SH-SY5Y (cell line): Measurements from ENCODE around the gene BTRC.

ENCODE experiments used
- GATA2 ChIP-seq: IDR thresholded peaks from 2 replicates; pipeline ENCODE4 v1.6.1; 2011; ENCODE audit warnings: mild to moderate bottlenecking, low read depth, low read length
- GATA3 ChIP-seq: IDR thresholded peaks from 2 replicates; pipeline ENCODE4 v1.6.1; 2011; ENCODE audit warnings: low read depth, mild to moderate bottlenecking, low read length, moderate library complexity

- peak; percentile 79 for TF ChIP-seq GATA3
- peak; percentile 62; the same call in 1 of the 2 replicates for TF ChIP-seq GATA2
Measured at GRCh38 chr10:101450277-101451080, 96.5 kb downstream of the BTRC start.
